Keratinocyte (primary cell): ENCODE data around the gene BMPER.

ENCODE experiments used
- CTCF ChIP-seq, 3 experiments: IDR thresholded peaks in 1 of 3; conservative IDR thresholded peaks in 1 of 3; optimal IDR thresholded peaks in 1 of 3; 2 replicates in 2 of 3; 3 replicates in 1 of 3; pipeline versions ENCODE3 to v1.5.1; 2011; ENCODE audit warnings: low read length in 3 of 3, mild to moderate bottlenecking in 3 of 3, moderate library complexity in 2 of 3, control low read depth in 1 of 3, inconsistent platforms in 1 of 3; ENCODE audit not compliant: insufficient read depth in 2 of 3; ENCODE audit errors: extremely low read depth in 1 of 3
- EZH2 ChIP-seq: IDR thresholded peaks from one replicate; pipeline ENCODE4 v1.6.1; 2012; ENCODE audit warnings: inconsistent platforms, mild to moderate bottlenecking, low read length, moderate library complexity

- TF ChIP-seq CTCF (optimal IDR thresholded peaks at IDR 0.05 in 1 of 3, IDR thresholded peaks at IDR 0.05 in 1 of 3, conservative IDR thresholded peaks at IDR 0.05 in 1 of 3; ENCODE audit: extremely low read depth in 1 of 3, insufficient read depth in 2 of 3, low read length in 3 of 3) (no peak), EZH2 (no peak)
These were observed 31.2 kb upstream of the BMPER start for GRCh38 chr7:33873981-33874750.
